Measurements from ENCODE around the gene SAP130. TPM values are rescaled to one million over a fixed set of nuclear protein-coding genes. Genes with fewer than 3 reads are reported as not detected.

The SAP130 gene
- total and polyA plus RNA-seq, 2 of the 4 experiments (the other 2 are of a cell fraction) = 6.1 to 17.1 TPM

DNA sequence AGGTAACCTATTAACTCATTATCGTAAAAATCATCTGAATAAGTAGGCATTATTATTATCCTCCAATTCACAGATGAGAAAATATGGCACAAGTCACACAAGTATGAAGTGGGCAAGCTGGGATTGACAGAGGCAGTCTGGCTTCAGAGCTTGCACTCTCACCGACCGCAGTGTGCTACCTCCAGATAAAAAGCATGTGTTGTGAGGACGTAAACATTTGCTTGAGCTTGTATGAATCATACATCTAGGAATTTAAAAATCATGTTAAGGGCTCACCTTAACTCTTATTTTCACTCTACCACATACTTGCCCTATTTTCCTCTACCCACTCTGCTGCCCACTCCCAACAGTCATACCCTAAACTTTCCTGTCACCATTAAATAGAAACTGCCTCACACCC, 76.8 kb downstream of the SAP130 start:
- in situ Hi-C loops (cut with MboI; ENCODE audit: low sequenced_read_pairs) (no loop called here), intact Hi-C loops (cut with micrococcal nuclease) (no loop called here), dilution Hi-C loops (cut with HindIII; ENCODE audit: low sequenced_read_pairs, unreplicated experiment) (no loop called here)
- no peak overlapping the region for H2AK9ac ChIP-seq (replicated peaks; ENCODE audit: low read depth, low read length, poor library complexity)
- no peak overlapping the region for H2BK15ac ChIP-seq (ENCODE audit: low read depth, low read length)
- no peak overlapping the region for H2AK5ac ChIP-seq (ENCODE audit: low read depth, low read length)
- H4K91ac ChIP-seq (ENCODE audit: insufficient read depth, low read depth, low read length) = no peak overlapping the region
- H2BK5ac ChIP-seq (ENCODE audit: low read depth, low read length, poor library complexity, severe bottlenecking) = no peak overlapping the region
- no peaks in the 10 kb centered on the region for H4K20me1 ChIP-seq (ENCODE audit: insufficient read depth, low read length)
- H3K4me3 ChIP-seq (ENCODE audit: insufficient read depth, low read depth, low read length) = no peak overlapping the region
- DNase-seq (peak; percentile 36), ATAC-seq (ENCODE audit: low read depth) (peak; percentile 19; the same call in 1 of the 2 replicates)
- H3K9me1 ChIP-seq (ENCODE audit: insufficient read depth, low read length) = peaks cover 21% of the 10 kb centered on the region; the same call in 1 of the 2 replicates
- H3K27ac ChIP-seq (ENCODE audit: insufficient read depth, low read length) = no peak overlapping the region
- H4K8ac ChIP-seq (ENCODE audit: low read depth in 2 of 2, low read length in 2 of 2) = no peak overlapping the region
- peaks cover 0 to 18% of the 10 kb centered on the region in 2 experiments; a peak in 3 of 4 replicates for H3K79me1 ChIP-seq (ENCODE audit: low read depth in 1 of 2, low read length in 2 of 2)
- peaks cover 8% of the 10 kb centered on the region for H3K4me1 ChIP-seq (ENCODE audit: control insufficient read depth, insufficient read depth, low read length)
- no peak overlapping the region for H4K5ac ChIP-seq (ENCODE audit: low read depth, low read length)
- TF ChIP-seq FOS (IDR thresholded peaks at IDR 0.05; ENCODE audit: low read depth, low read length) (no peak), POLR2A (IDR thresholded peaks at IDR 0.05; ENCODE audit: low read depth, low read length) (no peak), MXI1 (IDR thresholded peaks at IDR 0.05; ENCODE audit: borderline replicate concordance, low read depth, low read length) (no peak), MAFK (IDR thresholded peaks at IDR 0.05; ENCODE audit: low read depth, low read length) (no peak), SMC3 (IDR thresholded peaks at IDR 0.05; ENCODE audit: low read depth, low read length) (no peak), NFE2L2 (IDR thresholded peaks at IDR 0.05; ENCODE audit: low read depth, low read length) (no peak), CEBPB (IDR thresholded peaks at IDR 0.05; ENCODE audit: low read depth, low read length) (no peak), RCOR1 (IDR thresholded peaks at IDR 0.05; ENCODE audit: insufficient replicate concordance, low read length) (no peak), MAZ (IDR thresholded peaks at IDR 0.05; ENCODE audit: borderline replicate concordance, low read depth, low read length) (no peak), RAD21 (IDR thresholded peaks at IDR 0.05; ENCODE audit: low read length) (no peak), CHD1 (IDR thresholded peaks at IDR 0.05; ENCODE audit: low read depth, low read length) (no peak), RFX5 (IDR thresholded peaks at IDR 0.05; ENCODE audit: low read depth, low read length) (no peak)
- TF ChIP-seq, protein P1, sequence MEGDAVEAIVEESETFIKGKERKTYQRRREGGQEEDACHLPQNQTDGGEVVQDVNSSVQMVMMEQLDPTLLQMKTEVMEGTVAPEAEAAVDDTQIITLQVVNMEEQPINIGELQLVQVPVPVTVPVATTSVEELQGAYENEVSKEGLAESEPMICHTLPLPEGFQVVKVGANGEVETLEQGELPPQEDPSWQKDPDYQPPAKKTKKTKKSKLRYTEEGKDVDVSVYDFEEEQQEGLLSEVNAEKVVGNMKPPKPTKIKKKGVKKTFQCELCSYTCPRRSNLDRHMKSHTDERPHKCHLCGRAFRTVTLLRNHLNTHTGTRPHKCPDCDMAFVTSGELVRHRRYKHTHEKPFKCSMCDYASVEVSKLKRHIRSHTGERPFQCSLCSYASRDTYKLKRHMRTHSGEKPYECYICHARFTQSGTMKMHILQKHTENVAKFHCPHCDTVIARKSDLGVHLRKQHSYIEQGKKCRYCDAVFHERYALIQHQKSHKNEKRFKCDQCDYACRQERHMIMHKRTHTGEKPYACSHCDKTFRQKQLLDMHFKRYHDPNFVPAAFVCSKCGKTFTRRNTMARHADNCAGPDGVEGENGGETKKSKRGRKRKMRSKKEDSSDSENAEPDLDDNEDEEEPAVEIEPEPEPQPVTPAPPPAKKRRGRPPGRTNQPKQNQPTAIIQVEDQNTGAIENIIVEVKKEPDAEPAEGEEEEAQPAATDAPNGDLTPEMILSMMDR (conservative IDR thresholded peaks at IDR 0.05; ENCODE audit: low read depth, low read length) = no peak
- TF ChIP-seq, protein P2, sequence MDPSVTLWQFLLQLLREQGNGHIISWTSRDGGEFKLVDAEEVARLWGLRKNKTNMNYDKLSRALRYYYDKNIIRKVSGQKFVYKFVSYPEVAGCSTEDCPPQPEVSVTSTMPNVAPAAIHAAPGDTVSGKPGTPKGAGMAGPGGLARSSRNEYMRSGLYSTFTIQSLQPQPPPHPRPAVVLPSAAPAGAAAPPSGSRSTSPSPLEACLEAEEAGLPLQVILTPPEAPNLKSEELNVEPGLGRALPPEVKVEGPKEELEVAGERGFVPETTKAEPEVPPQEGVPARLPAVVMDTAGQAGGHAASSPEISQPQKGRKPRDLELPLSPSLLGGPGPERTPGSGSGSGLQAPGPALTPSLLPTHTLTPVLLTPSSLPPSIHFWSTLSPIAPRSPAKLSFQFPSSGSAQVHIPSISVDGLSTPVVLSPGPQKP (IDR thresholded peaks at IDR 0.05; ENCODE audit: borderline replicate concordance, low read depth, low read length) = no peak
- H3K4me2 ChIP-seq (ENCODE audit: low read depth, low read length) = no peak overlapping the region
- no peak overlapping the region for H3K9ac ChIP-seq (ENCODE audit: low read depth, low read length)
- no peak overlapping the region for H3K4ac ChIP-seq (ENCODE audit: low read depth, low read length)
- H3K36me3 ChIP-seq (ENCODE audit: control insufficient read depth, insufficient read depth, low read length) = peaks cover 27% of the 10 kb centered on the region
- no CpG with 5 or more reads among the region's 4 CpGs for WGBS, 2 experiments (ENCODE audit: extremely low coverage in 2 of 2, insufficient read length in 1 of 2)
- H3K14ac ChIP-seq (replicated peaks; ENCODE audit: low read depth, low read length) = no peak overlapping the region
- H2AFZ ChIP-seq (replicated peaks; ENCODE audit: low read length, poor library complexity) = no peak overlapping the region
- POLR2A ChIA-PET (ENCODE audit: unreplicated experiment) = interaction anchor here (0.5 to 0.6 kb wide), 2 partner anchors 27 to 74 kb away, joined by 5 to 10 read pairs; no protein-coding TSS in a partner anchor
- no peak overlapping the region for H2BK120ac ChIP-seq (ENCODE audit: low read depth, low read length)
- no TSS peak for BruUV-seq (replicated peaks)
- H3K23ac ChIP-seq (ENCODE audit: low read depth, low read length) = no peak overlapping the region
- no peak overlapping the region for H3K18ac ChIP-seq (ENCODE audit: low read depth, low read length)
- CTCF ChIA-PET = no interaction called here
- no peak overlapping the region for H3K56ac ChIP-seq (ENCODE audit: extremely low read depth, insufficient read depth, low read length)
- no peaks in the 10 kb centered on the region for H3K27me3 ChIP-seq (ENCODE audit: control insufficient read depth, insufficient read depth, low read length)
- no peaks in the 10 kb centered on the region for H3K9me3 ChIP-seq (ENCODE audit: control insufficient read depth, insufficient read depth, low read length)
- H2BK20ac ChIP-seq (ENCODE audit: low read depth, low read length) = no peak overlapping the region

Data from IMR-90 (cell line).